ENCODE measurements around the gene RNF217. TPM values are rescaled to one million over a fixed set of nuclear protein-coding genes. Genes with fewer than 3 reads are reported as not detected.

The RNF217 gene
- total RNA-seq, 1 donor from 2014 or later: 50.7 TPM

DNA sequence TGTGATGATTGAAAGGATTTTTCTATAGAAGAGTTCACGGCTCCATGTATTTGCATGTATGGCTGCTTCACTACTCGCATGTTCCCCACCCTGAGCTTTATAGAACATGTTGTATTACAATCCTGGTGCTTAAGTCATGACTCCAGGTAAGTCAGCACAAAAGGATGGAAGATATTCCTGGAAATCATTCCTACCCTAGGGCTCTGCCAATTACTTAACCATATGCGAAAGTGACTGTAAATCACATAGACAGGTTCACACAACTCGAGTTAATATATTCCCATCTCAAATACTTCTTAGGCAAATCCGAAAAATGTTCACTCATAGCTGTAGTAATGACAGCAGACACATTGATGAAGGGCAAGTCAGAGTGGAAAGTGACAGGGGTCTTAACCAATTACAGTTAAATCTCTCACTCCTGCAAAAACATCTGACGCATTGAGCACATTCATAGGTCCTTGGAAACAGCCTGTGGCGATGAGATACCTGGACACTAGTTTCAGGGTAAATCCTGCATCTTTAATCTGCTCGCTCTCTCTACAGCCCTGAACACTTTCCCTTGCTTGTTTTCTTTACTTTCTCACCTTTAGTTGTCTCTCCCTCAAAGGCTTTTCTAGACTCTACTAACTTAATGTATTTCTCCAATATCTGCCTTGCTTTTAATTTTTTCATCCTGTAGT, 35.1 kb downstream of the RNF217 start:
- TF ChIP-seq, protein P1, sequence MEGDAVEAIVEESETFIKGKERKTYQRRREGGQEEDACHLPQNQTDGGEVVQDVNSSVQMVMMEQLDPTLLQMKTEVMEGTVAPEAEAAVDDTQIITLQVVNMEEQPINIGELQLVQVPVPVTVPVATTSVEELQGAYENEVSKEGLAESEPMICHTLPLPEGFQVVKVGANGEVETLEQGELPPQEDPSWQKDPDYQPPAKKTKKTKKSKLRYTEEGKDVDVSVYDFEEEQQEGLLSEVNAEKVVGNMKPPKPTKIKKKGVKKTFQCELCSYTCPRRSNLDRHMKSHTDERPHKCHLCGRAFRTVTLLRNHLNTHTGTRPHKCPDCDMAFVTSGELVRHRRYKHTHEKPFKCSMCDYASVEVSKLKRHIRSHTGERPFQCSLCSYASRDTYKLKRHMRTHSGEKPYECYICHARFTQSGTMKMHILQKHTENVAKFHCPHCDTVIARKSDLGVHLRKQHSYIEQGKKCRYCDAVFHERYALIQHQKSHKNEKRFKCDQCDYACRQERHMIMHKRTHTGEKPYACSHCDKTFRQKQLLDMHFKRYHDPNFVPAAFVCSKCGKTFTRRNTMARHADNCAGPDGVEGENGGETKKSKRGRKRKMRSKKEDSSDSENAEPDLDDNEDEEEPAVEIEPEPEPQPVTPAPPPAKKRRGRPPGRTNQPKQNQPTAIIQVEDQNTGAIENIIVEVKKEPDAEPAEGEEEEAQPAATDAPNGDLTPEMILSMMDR (IDR thresholded peaks at IDR 0.05; ENCODE audit: unreplicated experiment): no peak
- no peak for DNase-seq (ENCODE audit: low spot score)
- Mint-ChIP-seq H3K27me3 (ENCODE audit: unreplicated experiment) (no peaks in the 10 kb centered on the region), H3K4me3 (ENCODE audit: unreplicated experiment) (no peak overlapping the region), H3K9me3 (ENCODE audit: unreplicated experiment) (no peaks in the 10 kb centered on the region), H3K4me1 (ENCODE audit: unreplicated experiment) (peaks cover 22% of the 10 kb centered on the region), H3K36me3 (ENCODE audit: low read depth, unreplicated experiment) (peaks cover 6% of the 10 kb centered on the region), H3K27ac (ENCODE audit: unreplicated experiment) (peak overlapping the region; percentile 3)

DNA sequence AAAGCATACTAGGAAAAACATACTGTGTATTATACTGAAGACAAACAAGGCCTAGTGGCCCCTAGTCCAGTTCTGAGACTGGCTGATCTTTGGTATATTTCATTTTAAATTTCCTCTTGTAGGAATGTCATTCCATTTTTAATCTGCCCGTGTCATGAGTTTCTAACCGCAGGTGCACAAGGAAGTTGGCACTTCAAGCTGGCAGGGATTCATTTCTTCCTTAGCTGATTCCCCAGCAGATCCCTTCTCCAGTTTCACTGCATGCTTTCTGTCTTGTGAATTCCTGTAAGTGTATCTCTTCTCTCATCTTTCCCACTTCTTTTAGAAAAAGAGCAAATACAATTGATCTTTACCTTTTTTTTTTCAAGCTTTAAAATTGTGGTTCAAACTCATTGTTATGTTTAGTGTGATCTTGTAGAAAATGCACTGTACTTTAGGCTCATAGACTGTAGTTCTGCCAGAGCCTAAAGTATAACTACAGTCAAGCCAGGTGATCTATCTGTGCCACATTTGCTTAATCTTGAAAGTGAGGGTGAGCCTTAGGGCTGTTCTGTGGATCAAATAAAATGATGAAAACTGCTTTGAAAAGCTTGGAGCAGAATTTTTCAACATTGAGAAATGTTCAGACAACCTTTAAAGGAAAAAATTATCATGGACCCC, 37.0 kb downstream of the RNF217 start:
- no peaks in the 10 kb centered on the region for H3K9me3 Mint-ChIP-seq (ENCODE audit: unreplicated experiment)
- H3K36me3 Mint-ChIP-seq (ENCODE audit: low read depth, unreplicated experiment): peaks cover 8% of the 10 kb centered on the region
- TF ChIP-seq, protein P1 (IDR thresholded peaks at IDR 0.05; ENCODE audit: unreplicated experiment): no peak
- peaks cover 30% of the 10 kb centered on the region for H3K4me1 Mint-ChIP-seq (ENCODE audit: unreplicated experiment)
- H3K4me3 Mint-ChIP-seq (ENCODE audit: unreplicated experiment): no peak overlapping the region
- DNase-seq (ENCODE audit: low spot score): no peak
- H3K27ac Mint-ChIP-seq (ENCODE audit: unreplicated experiment): no peak overlapping the region
- peaks cover 2% of the 10 kb centered on the region for H3K27me3 Mint-ChIP-seq (ENCODE audit: unreplicated experiment)

DNA sequence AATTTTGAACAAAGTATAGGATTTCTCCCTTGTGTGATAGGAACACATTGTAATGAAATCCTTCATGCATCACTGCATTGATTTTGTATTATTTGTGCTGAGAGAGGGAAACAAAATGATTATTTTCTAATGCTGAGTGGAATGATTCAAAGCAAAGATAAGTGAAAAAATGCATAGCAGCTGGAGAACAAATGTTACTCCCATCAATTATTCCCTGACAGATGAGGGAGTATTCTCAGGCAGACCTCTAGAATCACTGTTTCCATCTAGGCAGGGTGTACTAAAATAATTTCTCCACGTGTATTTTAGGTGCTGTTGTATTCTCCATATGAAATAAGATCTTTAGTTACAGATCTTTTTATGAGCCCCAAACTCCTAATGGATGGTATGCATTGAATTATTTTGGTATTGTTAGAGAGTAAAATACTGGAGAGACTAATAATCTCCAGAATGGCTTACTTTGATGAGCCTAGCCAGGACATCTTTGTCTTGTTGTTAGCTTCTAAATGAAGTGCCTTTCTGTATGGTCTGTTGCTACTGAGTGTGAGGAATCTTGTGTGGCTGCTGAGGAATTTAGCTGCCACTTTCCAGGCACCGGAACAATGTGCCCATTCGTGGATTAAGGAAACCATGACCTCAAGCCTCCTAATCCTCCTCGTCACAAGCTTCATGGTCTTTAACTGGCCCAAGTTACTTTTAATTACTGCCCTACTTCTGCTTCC, 39.6 kb downstream of the RNF217 start:
- TF ChIP-seq, protein P1 (IDR thresholded peaks at IDR 0.05; ENCODE audit: unreplicated experiment): no peak
- H3K36me3 Mint-ChIP-seq (ENCODE audit: low read depth, unreplicated experiment): peaks cover 20% of the 10 kb centered on the region
- H3K4me3 Mint-ChIP-seq (ENCODE audit: unreplicated experiment): peak overlapping the region; percentile 58
- DNase-seq (ENCODE audit: low spot score): peak; percentile 28
- H3K27me3 Mint-ChIP-seq (ENCODE audit: unreplicated experiment): peaks cover 2% of the 10 kb centered on the region
- peak overlapping the region; percentile 99 for H3K27ac Mint-ChIP-seq (ENCODE audit: unreplicated experiment)
- peaks cover 35% of the 10 kb centered on the region for H3K4me1 Mint-ChIP-seq (ENCODE audit: unreplicated experiment)
- no peaks in the 10 kb centered on the region for H3K9me3 Mint-ChIP-seq (ENCODE audit: unreplicated experiment)

DNA sequence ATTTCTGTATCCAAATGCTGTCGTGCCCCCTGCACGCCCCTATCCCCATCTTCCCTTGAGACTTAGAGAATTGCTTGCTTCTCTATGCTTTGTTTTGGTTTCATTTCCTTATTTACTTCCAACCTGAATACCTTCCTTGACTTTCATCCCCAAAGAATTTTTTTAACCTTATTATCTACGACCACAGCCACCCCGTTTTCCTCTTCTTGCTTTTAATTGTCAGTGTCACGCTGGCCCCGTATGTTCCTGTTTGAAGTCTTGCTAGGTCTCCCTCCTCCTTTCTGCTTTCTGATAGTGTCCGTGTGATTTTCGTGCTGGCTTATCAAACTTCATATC, 40.1 kb downstream of the RNF217 start:
- Mint-ChIP-seq H3K36me3 (ENCODE audit: low read depth, unreplicated experiment) (peaks cover 20% of the 10 kb centered on the region), H3K4me3 (ENCODE audit: unreplicated experiment) (peak overlapping the region; percentile 58), H3K4me1 (ENCODE audit: unreplicated experiment) (peaks cover 35% of the 10 kb centered on the region), H3K27ac (ENCODE audit: unreplicated experiment) (peak overlapping the region; percentile 99), H3K9me3 (ENCODE audit: unreplicated experiment) (no peaks in the 10 kb centered on the region), H3K27me3 (ENCODE audit: unreplicated experiment) (peaks cover 2% of the 10 kb centered on the region)
- DNase-seq (ENCODE audit: low spot score): peak; percentile 7
- TF ChIP-seq, protein P1 (IDR thresholded peaks at IDR 0.05; ENCODE audit: unreplicated experiment): no peak

Data from endothelial cell (in vitro differentiated cells).